ENCODE results near the gene SOAT1.

GRCh38 chr1:179369751-179370341 is 76.2 kb downstream of the SOAT1 start:
- TF ChIP-seq RFX5 (IDR thresholded peaks at IDR 0.05; ENCODE audit: low read depth, low read length): no peak
- no peak for TF ChIP-seq MXI1 (IDR thresholded peaks at IDR 0.05; ENCODE audit: borderline replicate concordance, low read depth, low read length)
- TF ChIP-seq POLR2A (IDR thresholded peaks at IDR 0.05; ENCODE audit: low read depth, low read length): no peak
- TF ChIP-seq CTCF (conservative IDR thresholded peaks at IDR 0.05; ENCODE audit: low read depth, low read length): peak; percentile 75
- TF ChIP-seq SMC3 (IDR thresholded peaks at IDR 0.05; ENCODE audit: low read depth, low read length): peak; percentile 83
- TF ChIP-seq RCOR1 (IDR thresholded peaks at IDR 0.05; ENCODE audit: insufficient replicate concordance, low read length): no peak
- TF ChIP-seq CEBPB (IDR thresholded peaks at IDR 0.05; ENCODE audit: low read depth, low read length): no peak
